H9 (cell line): ENCODE results near the gene GDPD2. TPM values are rescaled to one million over a fixed set of nuclear protein-coding genes. Genes with fewer than 3 reads are reported as not detected.
A peak's percentile ranks its signal among the peaks of the same experiment; 100 is the strongest.

ENCODE experiments used
- DNase-seq: peaks from one replicate; pipeline ENCODE4 v3.0.0-alpha.2; 2017
- H2AFZ ChIP-seq: one replicate; pipeline ENCODE4 v1.6.1; 2013; ENCODE audit warnings: mild to moderate bottlenecking, low read length, control low read depth, moderate library complexity
- H2AK5ac ChIP-seq: 2 replicates; pipeline ENCODE4 v1.6.1; 2013; ENCODE audit warnings: low read length, control low read depth, mixed read lengths; ENCODE audit not compliant: insufficient read length
- H2BK120ac ChIP-seq: one replicate; pipeline ENCODE4 v1.6.1; 2013; ENCODE audit warnings: low read depth, mild to moderate bottlenecking, low read length, control low read depth, inconsistent platforms; ENCODE audit not compliant: poor library complexity, severe bottlenecking
- H2BK12ac ChIP-seq: 2 replicates; pipeline ENCODE4 v1.6.1; 2013; ENCODE audit warnings: low read length, control low read depth, mixed read lengths, low read depth; ENCODE audit not compliant: insufficient read length
- H2BK15ac ChIP-seq: 2 replicates; pipeline ENCODE4 v1.6.1; 2013; ENCODE audit warnings: low read depth, low read length, control low read depth
- H2BK20ac ChIP-seq: one replicate; pipeline ENCODE4 v1.6.1; 2013; ENCODE audit warnings: low read depth, mild to moderate bottlenecking, low read length, control low read depth, inconsistent platforms; ENCODE audit not compliant: poor library complexity, severe bottlenecking
- H2BK5ac ChIP-seq: 2 replicates; pipeline ENCODE4 v1.6.1; 2013; ENCODE audit warnings: low read length, control low read depth, mixed read lengths; ENCODE audit not compliant: insufficient read length
- H3K14ac ChIP-seq: 2 replicates; pipeline ENCODE4 v1.6.1; 2013; ENCODE audit warnings: low read length, control low read depth; ENCODE audit not compliant: insufficient read depth
- H3K18ac ChIP-seq: 2 replicates; pipeline ENCODE4 v1.6.1; 2013; ENCODE audit warnings: low read depth, mild to moderate bottlenecking, mixed read lengths, low read length, control low read depth; ENCODE audit not compliant: insufficient read length
- H3K23ac ChIP-seq: 2 replicates; pipeline ENCODE4 v1.6.1; 2013; ENCODE audit warnings: low read length, control low read depth, mixed read lengths, low read depth; ENCODE audit not compliant: insufficient read length
- H3K23me2 ChIP-seq: 2 replicates; pipeline ENCODE4 v1.6.1; 2013; ENCODE audit warnings: low read depth, mild to moderate bottlenecking, mixed read lengths, low read length, control low read depth; ENCODE audit not compliant: insufficient read length, poor library complexity, severe bottlenecking
- H3K27ac ChIP-seq: 2 replicates; pipeline ENCODE4 v1.5.1; 2013; ENCODE audit warnings: low read length, control low read depth, mixed read lengths, low read depth; ENCODE audit not compliant: insufficient read length
- H3K27me3 ChIP-seq: 2 replicates; pipeline ENCODE4 v1.6.1; 2013; ENCODE audit warnings: low read length, control low read depth, inconsistent platforms; ENCODE audit not compliant: insufficient read depth
- H3K4ac ChIP-seq: 2 replicates; pipeline ENCODE4 v1.6.1; 2013; ENCODE audit warnings: low read depth, mild to moderate bottlenecking, control low read depth, inconsistent platforms, low read length, moderate library complexity
- H3K4me1 ChIP-seq: 2 replicates; pipeline ENCODE4 v1.6.1; 2013; ENCODE audit warnings: low read length, control low read depth, inconsistent platforms; ENCODE audit not compliant: insufficient read depth
- H3K4me2 ChIP-seq: 2 replicates; pipeline ENCODE4 v1.6.1; 2013; ENCODE audit warnings: low read length, control low read depth, mixed read lengths; ENCODE audit not compliant: insufficient read length, insufficient read depth
- H3K56ac ChIP-seq: 2 replicates; pipeline ENCODE4 v1.6.1; 2013; ENCODE audit warnings: low read depth, mild to moderate bottlenecking, mixed read lengths, low read length, control low read depth; ENCODE audit not compliant: insufficient read length
- H3K79me1 ChIP-seq: 2 replicates; pipeline ENCODE4 v1.6.1; 2013; ENCODE audit warnings: low read depth, mild to moderate bottlenecking, moderate library complexity, low read length, control low read depth, inconsistent platforms; ENCODE audit not compliant: insufficient read depth, poor library complexity, severe bottlenecking
- H3K79me2 ChIP-seq: 2 replicates; pipeline ENCODE4 v1.6.1; 2013; ENCODE audit warnings: low read length, control low read depth, inconsistent platforms; ENCODE audit not compliant: insufficient read depth
- H3K9ac ChIP-seq: 2 replicates; pipeline ENCODE4 v1.6.1; 2013; ENCODE audit warnings: low read length, control low read depth, mixed read lengths; ENCODE audit not compliant: insufficient read length; ENCODE audit errors: extremely low read depth
- H3K9me3 ChIP-seq: one replicate; pipeline ENCODE4 v1.6.1; 2013; ENCODE audit warnings: low read depth, low read length, inconsistent platforms; ENCODE audit not compliant: control insufficient read depth
- H3T11ph ChIP-seq: one replicate; pipeline ENCODE4 v1.6.1; 2013; ENCODE audit warnings: mild to moderate bottlenecking, low read length, control low read depth, inconsistent platforms
- H4K20me1 ChIP-seq: one replicate; pipeline ENCODE4 v1.6.1; 2013; ENCODE audit not compliant: control insufficient read depth, insufficient read length, insufficient read depth
- H4K5ac ChIP-seq: 2 replicates; pipeline ENCODE4 v1.6.1; 2013; ENCODE audit warnings: low read depth, mild to moderate bottlenecking, mixed read lengths, low read length, control low read depth; ENCODE audit not compliant: insufficient read length
- H4K8ac ChIP-seq: replicated peaks from 2 replicates; pipeline ENCODE4 v1.6.1; 2013; ENCODE audit warnings: low read length, control low read depth, mixed read lengths, low read depth; ENCODE audit not compliant: insufficient read length
- H4K91ac ChIP-seq: 2 replicates; pipeline ENCODE4 v1.6.1; 2013; ENCODE audit warnings: low read depth, mild to moderate bottlenecking, moderate library complexity, mixed read lengths, low read length, control low read depth; ENCODE audit not compliant: insufficient read length
- H3K27ac Mint-ChIP-seq, 3 experiments: 2 replicates in 2 of 3; 3 replicates in 1 of 3; pipeline ENCODE4 v1.8.0; 2020 to 2021; ENCODE audit warnings: mixed read lengths in 3 of 3, mild to moderate bottlenecking in 1 of 3, moderate library complexity in 1 of 3
- H3K27me3 Mint-ChIP-seq: 2 replicates; pipeline ENCODE4 v1.8.0; 2021; ENCODE audit warnings: low read depth, mild to moderate bottlenecking, moderate library complexity, mixed read lengths
- H3K36me3 Mint-ChIP-seq, 3 experiments: 2 replicates in 2 of 3; 3 replicates in 1 of 3; pipeline ENCODE4 v1.8.0; 2020 to 2021; ENCODE audit warnings: low read depth in 3 of 3, mixed read lengths in 3 of 3; ENCODE audit not compliant: insufficient read depth in 1 of 3
- H3K4me1 Mint-ChIP-seq, 2 experiments: 2 replicates each; pipeline ENCODE4 v1.8.0; 2020; ENCODE audit warnings: mixed read lengths in 2 of 2
- H3K4me3 Mint-ChIP-seq, 2 experiments: 2 replicates in 1 of 2; 3 replicates in 1 of 2; pipeline ENCODE4 v1.8.0; 2020 to 2021; ENCODE audit warnings: mild to moderate bottlenecking in 2 of 2, mixed read lengths in 2 of 2, moderate library complexity in 1 of 2
- H3K9me3 Mint-ChIP-seq, 2 experiments: 2 replicates in 1 of 2; 3 replicates in 1 of 2; pipeline ENCODE4 v1.8.0; 2020; ENCODE audit warnings: mild to moderate bottlenecking in 2 of 2, mixed read lengths in 2 of 2, moderate library complexity in 1 of 2
- WGBS: extraction: QIAGEN DNeasy Blood & Tissue Kit; methylation state at CpG from one replicate; pipeline ENCODE4 v1.1.7; 2013; ENCODE audit warnings: missing lambda C conversion rate, low lambda C conversion rate, mixed read lengths; ENCODE audit not compliant: insufficient read length; ENCODE audit errors: extremely low coverage; 5-methylcytosine and 5-hydroxymethylcytosine counted together
- total RNA-seq: library from RNA; stranded (reverse); gene quantifications from 2 replicates; pipeline ENCODE4 v1.2.1, GENCODE V29; 2021
- TF ChIP-seq, protein P1 (sequence below): fragments of 200-600 bp; sonication (generic); conservative IDR thresholded peaks from 3 replicates; pipeline ENCODE4 v1.8.0; 2021; ENCODE audit warnings: antibody characterized with exemption, mild to moderate bottlenecking

The GDPD2 gene
- total RNA-seq, 1 experiment from 2014 or later: 13.9 TPM

DNA sequence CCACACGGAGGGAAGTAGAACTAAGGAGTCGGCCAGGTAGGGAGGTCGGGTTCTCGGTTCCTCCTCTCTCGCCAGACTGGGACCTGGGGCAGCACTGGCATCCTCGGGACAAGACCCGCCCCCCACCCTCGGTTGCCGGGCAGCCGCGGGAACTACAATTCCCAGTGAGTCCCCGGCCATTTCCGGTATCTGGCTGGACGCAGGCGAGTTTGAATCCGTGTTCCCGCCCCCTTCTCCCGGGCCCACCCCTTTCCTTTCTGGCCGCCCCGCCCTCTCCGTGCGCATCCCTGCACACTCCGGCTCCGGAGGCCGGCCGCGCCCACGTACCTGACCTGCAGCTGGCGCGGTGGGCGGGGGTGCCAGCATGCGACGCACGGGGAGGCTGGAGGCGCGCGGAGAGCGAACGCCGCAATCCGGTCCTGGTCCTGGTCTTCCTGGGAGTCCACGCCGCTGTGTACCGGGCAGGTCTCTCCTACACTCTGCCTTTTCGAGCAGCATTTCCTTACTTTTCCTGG, 11.3 kb downstream of the GDPD2 start:
- Histone ChIP-seq H3K27me3 (no peaks in the 10 kb centered on the region), H4K8ac (no peak overlapping the region), H2BK5ac (no peak overlapping the region), H3K9ac (peak overlapping the region; percentile 26), H2BK20ac (no peak overlapping the region), H2BK15ac (no peak overlapping the region), H4K5ac (no peak overlapping the region), H2AFZ (no peak overlapping the region), H3K27ac (no peak overlapping the region), H3K14ac (no peak overlapping the region), H3K4ac (no peak overlapping the region), H3K23me2 (peaks cover 10% of the 10 kb centered on the region), H3K18ac (no peak overlapping the region), H3K4me1 (no peaks in the 10 kb centered on the region; the same call in 1 of the 2 replicates), H3K79me2 (no peaks in the 10 kb centered on the region), H3K23ac (no peak overlapping the region), H3K4me2 (peak overlapping the region; percentile 81), H2BK12ac (no peak overlapping the region), H3K9me3 (peaks cover 44% of the 10 kb centered on the region), H2BK120ac (no peak overlapping the region), H3K56ac (no peak overlapping the region), H3K79me1 (no peaks in the 10 kb centered on the region), H2AK5ac (no peak overlapping the region), H4K20me1 (no peaks in the 10 kb centered on the region), H3T11ph (no peak overlapping the region), H4K91ac (no peak overlapping the region)
- H3K9me3 Mint-ChIP-seq: peaks cover 74 to 78% of the 10 kb centered on the region in 2 experiments
- WGBS: no CpG with 5 or more reads among the region's 45 CpGs
- peak; percentile 93 for DNase-seq
- peak overlapping the region; percentile 83 to 90 for H3K4me3 Mint-ChIP-seq
- peaks cover 4% of the 10 kb centered on the region for H3K27me3 Mint-ChIP-seq
- H3K27ac Mint-ChIP-seq: peak overlapping the region; percentile 90 to 98 (median 97); a peak in 5 of 7 replicates
- H3K4me1 Mint-ChIP-seq: peaks cover 15 to 23% of the 10 kb centered on the region in 2 experiments
- peaks cover 14 to 29% (median 15%) of the 10 kb centered on the region in 3 experiments; a peak in 6 of 7 replicates for H3K36me3 Mint-ChIP-seq
- TF ChIP-seq, protein P1, sequence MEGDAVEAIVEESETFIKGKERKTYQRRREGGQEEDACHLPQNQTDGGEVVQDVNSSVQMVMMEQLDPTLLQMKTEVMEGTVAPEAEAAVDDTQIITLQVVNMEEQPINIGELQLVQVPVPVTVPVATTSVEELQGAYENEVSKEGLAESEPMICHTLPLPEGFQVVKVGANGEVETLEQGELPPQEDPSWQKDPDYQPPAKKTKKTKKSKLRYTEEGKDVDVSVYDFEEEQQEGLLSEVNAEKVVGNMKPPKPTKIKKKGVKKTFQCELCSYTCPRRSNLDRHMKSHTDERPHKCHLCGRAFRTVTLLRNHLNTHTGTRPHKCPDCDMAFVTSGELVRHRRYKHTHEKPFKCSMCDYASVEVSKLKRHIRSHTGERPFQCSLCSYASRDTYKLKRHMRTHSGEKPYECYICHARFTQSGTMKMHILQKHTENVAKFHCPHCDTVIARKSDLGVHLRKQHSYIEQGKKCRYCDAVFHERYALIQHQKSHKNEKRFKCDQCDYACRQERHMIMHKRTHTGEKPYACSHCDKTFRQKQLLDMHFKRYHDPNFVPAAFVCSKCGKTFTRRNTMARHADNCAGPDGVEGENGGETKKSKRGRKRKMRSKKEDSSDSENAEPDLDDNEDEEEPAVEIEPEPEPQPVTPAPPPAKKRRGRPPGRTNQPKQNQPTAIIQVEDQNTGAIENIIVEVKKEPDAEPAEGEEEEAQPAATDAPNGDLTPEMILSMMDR: no peak
